ES-I3 (cell line): Measurements from ENCODE around the gene LPAR1.

Source experiments
- H3K36me3 ChIP-seq: 2 replicates; pipeline ENCODE4 v1.6.1; 2013; ENCODE audit warnings: mild to moderate bottlenecking, low read length, control low read depth, moderate library complexity; ENCODE audit not compliant: insufficient read depth
- H3K4me1 ChIP-seq: 2 replicates; pipeline ENCODE4 v1.6.1; 2013; ENCODE audit warnings: mild to moderate bottlenecking, control low read depth, low read length; ENCODE audit not compliant: insufficient read depth
- H3K9ac ChIP-seq: 2 replicates; pipeline ENCODE4 v1.6.1; 2013; ENCODE audit warnings: low read depth, mild to moderate bottlenecking, low read length, moderate library complexity
- H3K9me3 ChIP-seq: 2 replicates; pipeline ENCODE4 v1.6.1; 2013; ENCODE audit warnings: mild to moderate bottlenecking, low read length, moderate library complexity; ENCODE audit not compliant: control insufficient read depth, insufficient read depth

LPAR1 gene

GRCh38 chr9:110922145-110922544 is 116.1 kb downstream of the LPAR1 start:
- Histone ChIP-seq H3K9ac (no peak overlapping the region), H3K36me3 (no peaks in the 10 kb centered on the region), H3K4me1 (no peaks in the 10 kb centered on the region), H3K9me3 (no peaks in the 10 kb centered on the region)

DNA sequence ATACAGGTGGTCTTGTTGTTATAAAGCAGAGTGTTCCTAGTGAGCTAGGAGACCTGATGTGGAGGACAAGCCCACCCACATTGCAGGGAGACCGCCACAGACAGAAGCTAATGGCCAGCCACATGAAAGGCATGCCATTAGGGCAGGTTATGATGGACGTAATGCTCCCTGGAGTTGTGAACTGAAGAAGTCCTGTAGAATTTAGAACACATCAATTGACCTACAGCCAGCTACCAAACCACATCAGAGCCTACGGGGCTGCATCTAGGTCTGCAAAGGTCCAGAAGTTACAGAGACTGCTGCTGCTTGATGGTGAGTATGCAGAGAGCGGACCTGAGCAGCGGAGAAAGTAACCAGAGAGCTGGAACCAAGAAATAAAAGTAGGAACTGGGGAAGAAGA is 116.6 kb downstream of the LPAR1 start:
- Histone ChIP-seq H3K9me3 (no peaks in the 10 kb centered on the region), H3K4me1 (no peaks in the 10 kb centered on the region), H3K36me3 (no peaks in the 10 kb centered on the region), H3K9ac (no peak overlapping the region)

DNA sequence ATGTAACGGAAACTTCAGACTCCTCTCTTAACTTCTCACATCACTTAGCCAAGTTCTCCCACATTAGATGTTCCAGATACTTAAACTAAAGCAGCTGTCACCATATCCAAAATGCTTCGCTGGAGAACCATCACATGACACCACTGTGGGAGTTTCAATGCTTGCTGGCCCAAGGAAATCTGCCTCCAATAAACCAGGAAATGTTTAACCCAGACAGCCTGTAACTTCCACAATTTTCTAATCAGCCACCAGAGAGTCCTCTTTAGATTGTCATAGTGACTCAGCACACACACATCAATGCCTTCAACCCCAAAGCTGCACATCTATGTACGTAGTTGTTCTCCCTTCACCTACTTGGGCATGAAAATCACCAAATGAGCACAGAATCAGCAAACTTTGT is 118.7 kb downstream of the LPAR1 start:
- H3K36me3 ChIP-seq = no peaks in the 10 kb centered on the region
- H3K9me3 ChIP-seq = no peaks in the 10 kb centered on the region
- no peak overlapping the region for H3K9ac ChIP-seq
- no peaks in the 10 kb centered on the region for H3K4me1 ChIP-seq

DNA sequence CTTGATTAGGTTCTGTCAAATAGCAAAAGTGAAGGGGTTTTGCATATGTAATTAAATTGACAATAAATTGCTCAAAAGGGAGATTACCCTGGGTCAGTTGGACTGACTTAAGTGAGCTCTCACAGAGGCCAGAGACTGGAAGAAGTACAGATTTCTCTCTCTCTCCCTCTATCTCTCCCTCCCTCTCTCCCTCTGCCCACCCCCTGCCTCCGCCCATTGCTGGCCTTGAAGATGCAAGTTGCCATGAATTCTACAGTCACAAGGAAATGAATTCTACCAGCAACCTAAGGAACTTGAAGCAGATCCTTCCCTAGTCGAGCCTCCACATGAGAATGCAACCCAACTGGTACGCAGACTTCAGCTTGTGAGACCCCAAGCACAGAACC is 119.2 kb downstream of the LPAR1 start:
- Histone ChIP-seq H3K9ac (no peak overlapping the region), H3K9me3 (no peaks in the 10 kb centered on the region), H3K36me3 (no peaks in the 10 kb centered on the region), H3K4me1 (no peaks in the 10 kb centered on the region)

DNA sequence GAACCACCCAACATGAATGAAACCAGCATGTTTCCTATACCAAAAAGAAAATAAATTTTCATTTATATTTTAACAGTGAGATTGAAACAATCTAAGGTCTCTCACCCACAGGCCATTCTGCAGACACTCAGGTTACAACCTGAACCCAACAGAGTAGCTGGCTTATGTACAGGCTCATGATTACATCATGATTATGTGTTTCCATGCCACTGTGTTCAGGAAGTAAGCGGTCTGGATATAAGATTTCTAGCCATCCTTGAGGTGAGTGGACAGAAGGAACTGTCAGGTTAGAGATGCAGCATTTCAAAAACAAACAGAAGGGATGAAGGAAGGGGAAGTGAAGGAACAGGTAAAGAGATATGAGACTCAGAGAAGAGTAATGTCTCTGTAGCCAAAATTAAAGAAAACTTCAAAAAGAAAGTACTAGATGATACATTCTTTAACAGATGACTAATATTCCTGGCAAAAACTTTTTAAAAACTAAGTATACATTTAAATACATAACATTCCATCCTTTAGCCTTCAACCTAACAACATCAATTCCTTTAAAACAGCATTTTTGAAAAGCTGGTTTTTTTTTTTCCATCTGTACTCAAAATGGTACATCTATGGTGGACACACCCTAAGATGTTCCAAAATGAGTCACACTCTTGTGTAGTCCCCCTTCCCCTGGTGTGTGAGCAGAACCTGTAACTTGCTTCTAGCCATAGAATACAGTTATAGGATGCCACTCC is 119.8 kb downstream of the LPAR1 start:
- Histone ChIP-seq H3K9ac (no peak overlapping the region), H3K9me3 (no peaks in the 10 kb centered on the region), H3K36me3 (no peaks in the 10 kb centered on the region), H3K4me1 (no peaks in the 10 kb centered on the region)

- Histone ChIP-seq H3K9me3 (no peaks in the 10 kb centered on the region), H3K36me3 (no peaks in the 10 kb centered on the region), H3K9ac (no peak overlapping the region), H3K4me1 (no peaks in the 10 kb centered on the region)
Measured at GRCh38 chr9:110916403-110916802, 121.9 kb downstream of the LPAR1 start.

- H3K36me3 ChIP-seq = no peaks in the 10 kb centered on the region
- no peak overlapping the region for H3K9ac ChIP-seq
- no peaks in the 10 kb centered on the region for H3K4me1 ChIP-seq
- 0 out of 2 replicates have a peak, but pooled peaks cover 2% of the 10 kb centered on the region for H3K9me3 ChIP-seq
Measured at GRCh38 chr9:110912419-110913291, 125.6 kb downstream of the LPAR1 start.

DNA sequence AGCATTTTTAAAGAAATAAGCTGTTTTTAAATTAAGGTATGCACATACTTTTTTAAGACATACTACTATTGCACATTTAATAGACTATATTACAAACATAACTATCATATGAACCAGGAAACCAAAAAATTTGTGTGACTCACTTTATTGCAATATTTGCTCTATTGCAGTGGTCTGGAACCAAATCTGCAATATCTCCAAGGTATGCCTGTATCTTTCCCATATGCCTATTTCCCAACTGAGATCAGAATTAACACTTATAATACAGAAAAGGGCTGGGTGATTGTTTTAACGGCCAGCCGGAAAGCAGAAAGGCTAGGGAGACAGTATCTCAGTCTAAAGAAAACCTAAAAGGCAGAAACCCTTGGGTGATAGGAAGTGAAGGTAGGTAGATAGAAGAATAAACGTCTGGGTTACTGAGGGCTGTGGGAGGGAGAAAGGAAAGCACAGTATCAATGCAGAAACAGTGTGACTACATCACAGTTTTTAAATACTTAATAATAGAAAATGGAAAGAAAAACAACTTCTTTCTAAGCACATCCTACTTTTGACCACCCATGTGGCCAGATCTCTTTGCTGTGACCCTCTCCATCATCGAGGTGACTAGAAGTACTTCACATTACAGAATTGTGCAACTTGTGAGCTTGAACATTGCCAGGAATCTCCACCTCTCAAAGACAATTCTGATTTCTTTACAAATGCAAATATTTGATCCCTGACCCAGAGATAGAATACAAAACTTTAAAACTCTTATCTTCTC is 126.4 kb downstream of the LPAR1 start:
- Histone ChIP-seq H3K9me3 (0 out of 2 replicates have a peak, but pooled peaks cover 2% of the 10 kb centered on the region), H3K4me1 (no peaks in the 10 kb centered on the region), H3K9ac (no peak overlapping the region), H3K36me3 (no peaks in the 10 kb centered on the region)

DNA sequence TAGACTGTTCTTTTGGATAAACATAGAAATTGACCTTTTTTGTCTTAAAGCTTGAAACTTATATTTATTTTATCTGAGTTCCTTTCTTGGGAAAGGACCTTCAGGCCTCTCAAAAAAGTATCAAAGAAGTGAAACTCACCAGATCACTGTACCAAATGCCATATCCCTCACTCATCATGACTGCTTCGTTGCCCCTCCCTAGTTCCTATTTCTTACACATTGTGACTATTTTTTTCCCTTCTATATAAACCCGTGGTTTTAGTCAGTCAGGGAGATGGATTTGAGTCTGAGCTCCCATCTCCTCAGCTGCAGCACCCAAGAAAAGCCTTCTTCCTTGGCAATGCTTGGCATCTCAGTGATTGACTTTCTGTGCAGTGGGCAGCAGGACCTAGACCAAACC is 129.4 kb downstream of the LPAR1 start:
- 0 out of 2 replicates have a peak, but pooled peaks cover 2% of the 10 kb centered on the region for H3K9me3 ChIP-seq
- no peaks in the 10 kb centered on the region for H3K36me3 ChIP-seq
- no peak overlapping the region for H3K9ac ChIP-seq
- no peaks in the 10 kb centered on the region for H3K4me1 ChIP-seq

DNA sequence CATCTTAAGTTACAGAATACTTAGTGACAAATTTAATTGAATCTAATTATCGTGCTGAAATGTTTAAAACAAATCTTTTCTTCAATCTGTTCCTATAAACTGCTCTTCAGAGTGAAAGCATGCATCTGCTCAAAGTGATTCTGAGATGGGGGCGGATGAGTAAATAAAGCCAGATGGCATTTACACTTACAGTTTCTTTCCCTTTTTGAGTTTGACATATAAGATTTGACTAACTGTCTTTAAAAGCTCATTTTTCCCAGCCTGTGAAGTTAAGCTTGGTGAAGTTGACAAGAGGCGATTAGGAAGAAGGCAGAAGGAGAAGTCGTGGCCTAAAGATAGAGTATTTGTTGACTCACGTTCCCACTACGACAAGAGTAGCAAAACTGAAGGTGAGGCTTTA is 137.4 kb downstream of the LPAR1 start:
- Histone ChIP-seq H3K9me3 (no peaks in the 10 kb centered on the region), H3K4me1 (no peaks in the 10 kb centered on the region), H3K36me3 (no peaks in the 10 kb centered on the region), H3K9ac (no peak overlapping the region)

DNA sequence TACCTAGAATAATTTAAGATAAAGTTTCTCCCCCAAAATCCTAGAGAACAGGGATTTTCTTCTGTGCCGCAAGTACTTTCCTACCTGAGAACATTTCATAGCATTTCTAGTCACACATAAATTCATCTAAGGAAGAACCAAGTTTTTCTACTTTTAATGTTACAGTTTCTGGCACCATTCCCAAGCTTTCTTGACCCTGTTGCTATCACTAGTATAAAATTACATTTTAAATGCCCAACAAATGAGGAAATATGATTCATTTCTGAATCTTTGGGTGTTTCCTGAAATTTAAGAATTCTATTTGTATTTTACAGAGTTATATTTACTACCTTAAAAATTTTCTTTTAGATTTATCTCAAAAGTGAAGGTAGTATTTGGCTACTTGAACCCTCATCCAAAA is 137.8 kb downstream of the LPAR1 start:
- no peaks in the 10 kb centered on the region for H3K4me1 ChIP-seq
- H3K9ac ChIP-seq = no peak overlapping the region
- no peaks in the 10 kb centered on the region for H3K9me3 ChIP-seq
- no peaks in the 10 kb centered on the region for H3K36me3 ChIP-seq

GRCh38 chr9:110898866-110899265 is 139.4 kb downstream of the LPAR1 start:
- no peaks in the 10 kb centered on the region for H3K36me3 ChIP-seq

DNA sequence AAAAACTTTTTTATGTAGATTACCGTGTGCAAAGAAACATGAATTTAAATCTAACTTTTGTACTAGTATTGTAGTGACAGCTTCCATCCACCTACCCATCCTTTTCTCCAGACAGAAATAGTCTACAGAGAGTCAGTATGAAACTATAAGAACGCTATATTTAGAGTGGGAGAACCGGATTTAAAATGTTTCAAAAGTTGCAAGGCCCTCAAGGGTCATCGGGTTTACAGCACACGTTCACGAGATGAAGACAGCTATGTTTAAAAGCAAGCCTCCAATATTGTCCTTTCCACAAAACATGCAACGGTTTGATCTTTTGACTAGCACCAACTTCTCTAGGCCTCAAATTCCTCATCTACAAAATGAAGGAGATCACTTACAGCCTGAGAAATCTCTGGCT is 139.9 kb downstream of the LPAR1 start:
- Histone ChIP-seq H3K36me3 (no peaks in the 10 kb centered on the region), H3K9ac (no peak overlapping the region), H3K4me1 (no peaks in the 10 kb centered on the region), H3K9me3 (no peaks in the 10 kb centered on the region)

More at GRCh38 chr9:110898866-110899265, 139.4 kb downstream of the LPAR1 start:
- H3K9ac ChIP-seq = no peak overlapping the region
- no peaks in the 10 kb centered on the region for H3K9me3 ChIP-seq
- H3K4me1 ChIP-seq = no peaks in the 10 kb centered on the region

DNA sequence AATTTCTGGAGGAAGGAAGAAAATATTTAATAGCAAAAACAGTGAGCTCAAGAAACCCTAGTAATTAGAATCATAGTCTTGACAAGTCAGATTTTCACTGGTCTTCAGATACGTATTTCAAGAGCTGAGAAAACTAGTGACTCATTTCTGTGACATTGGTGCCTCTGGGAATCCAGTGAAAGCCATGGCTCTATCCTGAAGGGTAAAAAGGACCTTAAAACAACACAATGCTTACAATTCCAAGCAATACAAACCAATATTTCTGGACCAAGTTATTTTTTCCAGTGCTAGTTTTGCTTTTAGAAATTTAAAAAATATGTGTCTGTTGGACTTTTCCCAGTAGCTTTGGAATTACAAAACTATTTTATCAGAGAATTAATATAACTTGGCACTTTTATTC is 140.3 kb downstream of the LPAR1 start:
- Histone ChIP-seq H3K36me3 (no peaks in the 10 kb centered on the region), H3K4me1 (no peaks in the 10 kb centered on the region)

More for the DNA sequence above, 140.3 kb downstream of the LPAR1 start:
- H3K9me3 ChIP-seq = no peaks in the 10 kb centered on the region
- no peak overlapping the region for H3K9ac ChIP-seq
